Upper lobe of left lung (tissue), 4 donors: ENCODE data around the gene SLC9A9.

Experiments used
- CTCF ChIP-seq, 6 experiments: fragments of 450-650 bp in 4 of 6; fragments of 200-600 bp in 2 of 6; sonication (generic) in 2 of 6; IDR thresholded peaks; one replicate each; pipeline ENCODE4 v1.5.1; 2016 to 2019; ENCODE audit warnings: antibody characterized with exemption in 6 of 6
- EP300 ChIP-seq, 4 donors: sonication (generic); formaldehyde crosslinking; IDR thresholded peaks; one replicate each; pipeline ENCODE4 v1.5.1; 2017; ENCODE audit warnings: antibody characterized with exemption in 4 of 4, control low read depth in 2 of 4
- POLR2AphosphoS5 ChIP-seq, 2 donors: sonication (generic); formaldehyde crosslinking; IDR thresholded peaks; one replicate each; pipeline ENCODE4 v1.5.1; 2017; ENCODE audit warnings: antibody characterized with exemption in 2 of 2

GRCh38 chr3:143421556-143421955 lies 426.7 kb downstream of the SLC9A9 start:
- TF ChIP-seq CTCF (IDR thresholded peaks at IDR 0.05) (no peak), POLR2AphosphoS5 (IDR thresholded peaks at IDR 0.05) (no peak), EP300 (IDR thresholded peaks at IDR 0.05) (no peak)
